A673 (cell line): Measurements from ENCODE around the gene RNF220.

Experiments
- EZH2 ChIP-seq: fragments of 200-600 bp; sonication (generic); IDR thresholded peaks from 2 replicates; pipeline ENCODE4 v1.6.1; 2017; ENCODE audit warnings: borderline replicate concordance, low read depth, mild to moderate bottlenecking, mixed read lengths, antibody characterized with exemption, low read length; ENCODE audit not compliant: poor library complexity, severe bottlenecking
- TF ChIP-seq, protein P1 (sequence below): fragments of 300-800, 200-600 bp; sonication (generic); conservative IDR thresholded peaks from 2 replicates; pipeline ENCODE4 v1.5.1; 2017; ENCODE audit warnings: low read depth, mild to moderate bottlenecking, antibody characterized with exemption, low read length, moderate library complexity, mixed read lengths

DNA sequence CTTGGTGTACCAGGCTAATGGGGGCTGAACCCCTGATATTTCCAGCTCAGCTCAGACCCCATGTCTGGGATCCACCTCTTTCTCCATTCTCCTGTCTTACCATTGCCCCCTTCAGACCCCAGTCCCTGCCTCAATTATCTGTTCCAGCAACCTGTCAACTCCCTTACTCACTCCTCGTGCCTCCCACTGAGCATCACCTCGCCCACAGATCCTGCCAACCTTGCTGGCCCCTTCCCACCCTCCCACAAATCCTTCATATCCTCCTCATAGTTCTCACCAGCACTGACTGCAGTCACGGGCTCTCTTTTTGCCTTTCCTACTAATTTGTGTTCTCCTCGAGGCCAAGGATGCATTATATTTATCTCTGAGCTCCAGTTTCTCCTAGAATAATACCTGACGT lies 206.4 kb downstream of the RNF220 start:
- TF ChIP-seq, protein P1, sequence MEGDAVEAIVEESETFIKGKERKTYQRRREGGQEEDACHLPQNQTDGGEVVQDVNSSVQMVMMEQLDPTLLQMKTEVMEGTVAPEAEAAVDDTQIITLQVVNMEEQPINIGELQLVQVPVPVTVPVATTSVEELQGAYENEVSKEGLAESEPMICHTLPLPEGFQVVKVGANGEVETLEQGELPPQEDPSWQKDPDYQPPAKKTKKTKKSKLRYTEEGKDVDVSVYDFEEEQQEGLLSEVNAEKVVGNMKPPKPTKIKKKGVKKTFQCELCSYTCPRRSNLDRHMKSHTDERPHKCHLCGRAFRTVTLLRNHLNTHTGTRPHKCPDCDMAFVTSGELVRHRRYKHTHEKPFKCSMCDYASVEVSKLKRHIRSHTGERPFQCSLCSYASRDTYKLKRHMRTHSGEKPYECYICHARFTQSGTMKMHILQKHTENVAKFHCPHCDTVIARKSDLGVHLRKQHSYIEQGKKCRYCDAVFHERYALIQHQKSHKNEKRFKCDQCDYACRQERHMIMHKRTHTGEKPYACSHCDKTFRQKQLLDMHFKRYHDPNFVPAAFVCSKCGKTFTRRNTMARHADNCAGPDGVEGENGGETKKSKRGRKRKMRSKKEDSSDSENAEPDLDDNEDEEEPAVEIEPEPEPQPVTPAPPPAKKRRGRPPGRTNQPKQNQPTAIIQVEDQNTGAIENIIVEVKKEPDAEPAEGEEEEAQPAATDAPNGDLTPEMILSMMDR, result no peak
- TF ChIP-seq EZH2, result no peak
